Aorta (tissue), 5 donors: ENCODE measurements around the gene RECQL5. TPM values are rescaled to one million over a fixed set of nuclear protein-coding genes. Genes with fewer than 3 reads are reported as not detected.
A peak's percentile ranks its signal among the peaks of the same experiment; 100 is the strongest.

Source experiments
- ATAC-seq: fragments of 200-7000 bp; cut with Tn5 transposase; one replicate; pipeline ENCODE4 v1.9.1; 2022; ENCODE audit warnings: moderate library complexity; ENCODE audit not compliant: low FRiP score
- DNase-seq, 2 donors: peaks; one replicate each; pipeline ENCODE4 v3.0.0-alpha.2; 2020
- H3K27ac ChIP-seq, 2 donors: one replicate each; pipeline ENCODE4 v1.5.1; 2013; ENCODE audit warnings: low read length in 2 of 2, mild to moderate bottlenecking in 2 of 2, moderate library complexity in 2 of 2, control low read depth in 1 of 2, inconsistent platforms in 1 of 2, low read depth in 1 of 2
- H3K27me3 ChIP-seq, 2 donors: one replicate each; pipeline ENCODE4 v1.6.1; 2013; ENCODE audit warnings: control low read depth in 1 of 2, low read length in 1 of 2, mild to moderate bottlenecking in 1 of 2, moderate library complexity in 1 of 2; ENCODE audit not compliant: insufficient read depth in 2 of 2, control insufficient read depth in 1 of 2
- H3K36me3 ChIP-seq, 2 donors: one replicate each; pipeline ENCODE4 v1.6.1; 2013; ENCODE audit warnings: control low read depth in 1 of 2, low read length in 1 of 2, mild to moderate bottlenecking in 1 of 2; ENCODE audit not compliant: insufficient read depth in 2 of 2, control insufficient read depth in 1 of 2
- H3K4me1 ChIP-seq, 2 donors: one replicate each; pipeline ENCODE4 v1.6.1; 2013; ENCODE audit warnings: low read length in 2 of 2, control low read depth in 1 of 2, mild to moderate bottlenecking in 1 of 2, moderate library complexity in 1 of 2; ENCODE audit not compliant: insufficient read depth in 2 of 2, control insufficient read depth in 1 of 2
- H3K4me3 ChIP-seq, 2 donors: one replicate each; pipeline ENCODE4 v1.5.1; 2013; ENCODE audit warnings: low read length in 2 of 2, control low read depth in 1 of 2, mild to moderate bottlenecking in 1 of 2
- H3K9me3 ChIP-seq: one replicate; pipeline ENCODE4 v1.6.1; 2013; ENCODE audit warnings: mild to moderate bottlenecking, low read length; ENCODE audit not compliant: control insufficient read depth
- WGBS, 2 donors: extraction: QIAGEN DNeasy Blood & Tissue Kit; methylation state at CpG; one replicate each; pipeline ENCODE4 v1.1.7; 2013; 5-methylcytosine and 5-hydroxymethylcytosine counted together
- intact Hi-C, 2 donors: fragments of 100-400 bp; cut with DNase I; formaldehyde crosslinking; loops; one replicate each; pipeline versions ENCODE4 v1.14.2 to v1.15.0; 2022
- polyA plus RNA-seq, 2 donors: library from polyadenylated mRNA; stranded (reverse); fragments of 200-250 nt; gene quantifications; one replicate each; pipeline ENCODE4 v1.2.3, GENCODE V29; 2013
- total RNA-seq, 2 donors: library from RNA; stranded (reverse); fragmentation: NEBNext Ultra II Directional; extraction: Animal tissue kit (Norgen Biotek cat#: 25700); gene quantifications; one replicate each; pipeline ENCODE4 v1.2.1, GENCODE V29; 2021
- donor health status: healthy with polysubstance abuse.
- donor health status: Bipolar disorder and iron deficiency.
- donor health status: DM: no; HTN: no; CAD: no.
- donor health status: DM: no; HTN: no; CAD: no.
- donor health status: DM: yes; HTN: yes; CAD: no.

Gene RECQL5
- total and polyA plus RNA-seq, 4 donors, result 3.3 to 40.6 (median 18.8) TPM

DNA sequence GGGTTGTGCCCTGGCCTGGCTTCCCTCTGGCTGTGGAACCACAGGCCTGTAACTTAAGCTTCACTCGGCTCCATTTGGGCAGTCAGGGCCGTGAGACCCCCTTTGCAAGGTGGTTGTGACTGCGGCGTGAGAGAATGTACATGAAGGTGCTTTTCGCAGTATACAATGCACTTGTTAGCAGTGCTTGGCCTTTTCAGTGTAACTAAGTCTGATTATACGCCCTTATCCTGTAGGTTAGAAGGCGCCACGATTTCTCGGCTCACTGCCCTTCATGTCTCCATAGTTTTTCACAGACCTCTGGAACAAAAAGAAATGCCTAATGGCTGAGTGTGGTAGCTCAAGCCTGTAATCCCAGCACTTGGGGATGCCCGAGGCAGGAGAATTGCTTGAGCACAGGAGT is 13.5 kb upstream of the RECQL5 start:
- Histone ChIP-seq H3K36me3 (no peaks in the 10 kb centered on the region), H3K27ac (no peak overlapping the region), H3K4me1 (no peaks in the 10 kb centered on the region), H3K9me3 (no peaks in the 10 kb centered on the region), H3K27me3 (no peaks in the 10 kb centered on the region), H3K4me3 (no peak overlapping the region)
- intact Hi-C loops, result no loop called here
- DNase-seq (peak in 1 of 2 donors; percentile 57), ATAC-seq (no peak)
- 90 to 91% methylated on average over 10 of the region's 10 CpGs for WGBS, 2 donors

GRCh38 chr17:75679706-75680211 is 12.8 kb upstream of the RECQL5 start:
- no peak overlapping the region for H3K27ac ChIP-seq
- no peaks in the 10 kb centered on the region for H3K36me3 ChIP-seq
- intact Hi-C loops, result no loop called here
- H3K4me3 ChIP-seq, result no peak overlapping the region
- no peaks in the 10 kb centered on the region for H3K27me3 ChIP-seq
- peak in 1 of 2 donors; percentile 65 for DNase-seq
- peak; percentile 68 for ATAC-seq
- 62 to 66% methylated on average over 11 of the region's 11 CpGs for WGBS, 2 donors
- no peaks in the 10 kb centered on the region for H3K9me3 ChIP-seq
- H3K4me1 ChIP-seq, result no peaks in the 10 kb centered on the region

DNA sequence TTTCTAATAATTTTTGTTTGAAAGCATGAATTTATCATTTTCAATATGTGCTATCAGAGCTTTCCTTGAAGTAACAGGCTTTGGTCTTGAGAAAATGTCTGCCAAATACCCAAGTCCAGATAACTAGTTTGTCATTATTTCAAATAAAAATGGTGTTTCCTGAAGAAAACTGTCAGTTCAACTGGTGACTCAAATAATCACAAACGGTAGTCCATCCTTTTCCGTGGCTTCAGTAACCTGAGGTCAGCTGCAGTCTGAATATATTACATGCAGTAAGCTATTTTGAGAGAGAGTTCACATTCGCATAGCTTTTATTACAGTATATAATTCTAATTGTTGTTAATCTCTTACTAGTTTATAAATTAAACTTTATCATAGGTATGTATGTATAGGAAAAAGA is 9.5 kb upstream of the RECQL5 start:
- Histone ChIP-seq H3K4me3 (no peak overlapping the region), H3K27me3 (no peaks in the 10 kb centered on the region), H3K4me1 (no peaks in the 10 kb centered on the region), H3K27ac (no peak overlapping the region), H3K36me3 (peaks cover 0 to 4% of the 10 kb centered on the region in 2 donors), H3K9me3 (no peaks in the 10 kb centered on the region)
- ATAC-seq, result no peak
- intact Hi-C loops, result no loop called here
- DNase-seq, result no peak
- WGBS, 2 donors, result 62 to 66% methylated on average over 3 of the region's 3 CpGs

- Histone ChIP-seq H3K27me3 (no peaks in the 10 kb centered on the region), H3K27ac (no peak overlapping the region), H3K4me1 (peaks cover 0 to under 1% of the 10 kb centered on the region in 2 donors), H3K36me3 (peaks cover 4% of the 10 kb centered on the region in 2 donors), H3K9me3 (no peaks in the 10 kb centered on the region), H3K4me3 (no peak overlapping the region)
- 67 to 71% methylated on average over 4 of the region's 4 CpGs for WGBS, 2 donors
- ATAC-seq (no peak), DNase-seq (peak in 1 of 2 donors; percentile 33)
- intact Hi-C loops, result no loop called here
Observed at GRCh38 chr17:75673487-75673886, 6.5 kb upstream of the RECQL5 start.

DNA sequence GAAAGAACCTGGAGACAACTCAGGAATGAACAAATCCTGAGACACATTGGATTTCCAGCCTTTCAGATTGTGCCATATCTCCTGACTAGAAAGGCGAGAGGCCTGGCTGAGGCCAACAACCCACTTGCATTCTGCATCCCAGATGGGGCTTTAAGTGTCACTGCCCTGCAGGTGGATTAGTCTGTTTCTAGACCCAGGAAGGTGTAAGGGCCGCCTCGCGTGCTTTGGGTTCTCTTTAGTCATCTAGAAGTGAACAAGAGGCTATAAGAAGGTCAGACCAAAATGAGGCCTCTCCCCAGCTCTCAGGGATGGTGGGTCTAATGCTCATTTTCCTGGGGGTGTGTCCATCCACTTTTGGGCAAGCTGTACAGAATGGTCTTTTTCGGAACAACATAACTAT is 5.1 kb upstream of the RECQL5 start:
- H3K27ac ChIP-seq, result no peak overlapping the region
- no peak overlapping the region for H3K4me3 ChIP-seq
- ATAC-seq (no peak), DNase-seq (peak in 1 of 2 donors; percentile 63)
- peaks cover 4% of the 10 kb centered on the region in 2 donors for H3K36me3 ChIP-seq
- H3K4me1 ChIP-seq, result peaks cover 0 to 2% of the 10 kb centered on the region in 2 donors
- intact Hi-C loops, result no loop called here
- H3K27me3 ChIP-seq, result no peaks in the 10 kb centered on the region
- 91 to 97% methylated on average over 5 of the region's 5 CpGs for WGBS, 2 donors
- no peaks in the 10 kb centered on the region for H3K9me3 ChIP-seq

DNA sequence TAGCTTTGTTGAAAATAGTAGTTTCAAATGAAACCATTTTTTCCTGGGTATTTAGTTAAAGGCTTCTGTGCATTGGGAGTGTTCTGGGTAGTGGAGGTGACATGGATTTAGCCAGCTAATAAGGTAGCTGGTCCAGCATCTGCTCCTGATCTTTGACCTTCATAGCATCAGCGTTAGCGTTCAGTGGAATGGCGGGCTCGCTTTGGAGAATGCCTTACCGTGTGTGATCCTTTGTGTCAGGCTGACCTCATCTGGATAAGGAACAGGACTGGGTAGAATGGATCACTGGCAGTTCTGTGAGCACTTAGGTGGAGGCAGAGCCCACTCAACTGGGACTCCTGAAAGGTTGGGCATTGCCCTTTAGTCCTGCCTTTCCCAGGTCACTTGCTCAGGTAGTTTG is 3.9 kb upstream of the RECQL5 start:
- H3K4me3 ChIP-seq, result no peak overlapping the region
- ATAC-seq (no peak), DNase-seq (peak in 1 of 2 donors; percentile 35)
- H3K27ac ChIP-seq, result no peak overlapping the region
- no peaks in the 10 kb centered on the region for H3K9me3 ChIP-seq
- H3K4me1 ChIP-seq, result peaks cover 0 to 2% of the 10 kb centered on the region in 2 donors
- intact Hi-C loops, result no loop called here
- peaks cover 4% of the 10 kb centered on the region in 2 donors for H3K36me3 ChIP-seq
- WGBS, 2 donors, result 77 to 84% methylated on average over 5 of the region's 5 CpGs
- no peaks in the 10 kb centered on the region for H3K27me3 ChIP-seq

- Histone ChIP-seq H3K36me3 (peaks cover 4% of the 10 kb centered on the region in 2 donors), H3K9me3 (no peaks in the 10 kb centered on the region), H3K27ac (no peak overlapping the region), H3K27me3 (no peaks in the 10 kb centered on the region), H3K4me1 (peaks cover 0 to 2% of the 10 kb centered on the region in 2 donors), H3K4me3 (peak overlapping the region in 1 of 2 donors; percentile 85)
- ATAC-seq (no peak), DNase-seq (no peak)
- 71 to 74% methylated on average over 4 of the region's 4 CpGs for WGBS, 2 donors
- intact Hi-C loops, result no loop called here
Observed at GRCh38 chr17:75668489-75668888, 1.5 kb upstream of the RECQL5 start.

DNA sequence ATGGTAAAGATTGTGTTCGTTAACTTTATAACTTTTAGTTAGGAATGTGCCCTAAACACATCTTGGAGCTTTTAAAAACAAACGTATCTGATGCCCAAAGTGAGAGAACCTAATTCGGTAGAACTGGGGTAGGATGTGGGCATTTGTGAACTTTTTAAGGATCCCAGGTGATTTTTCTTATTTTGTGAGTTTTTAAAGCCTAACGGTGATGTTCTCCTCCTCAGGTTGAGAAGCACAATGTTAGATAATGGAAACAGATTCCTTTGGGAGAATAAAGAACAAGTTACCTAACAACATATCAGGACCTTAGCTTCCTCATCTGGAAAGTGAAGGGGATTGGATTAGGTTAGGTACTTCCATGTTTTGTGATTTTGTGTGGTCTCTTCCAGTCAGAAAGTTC is 871 bp upstream of the RECQL5 start:
- H3K36me3 ChIP-seq, result peaks cover 4% of the 10 kb centered on the region in 2 donors
- H3K4me1 ChIP-seq, result peaks cover 0 to 2% of the 10 kb centered on the region in 2 donors
- no peaks in the 10 kb centered on the region for H3K27me3 ChIP-seq
- peak overlapping the region in 1 of 2 donors; percentile 18 for H3K27ac ChIP-seq
- peak overlapping the region; percentile 24 to 85 for H3K4me3 ChIP-seq
- ATAC-seq (no peak), DNase-seq (no peak)
- intact Hi-C loops, result no loop called here
- WGBS, 2 donors, result 6 to 9% methylated on average over 4 of the region's 4 CpGs
- H3K9me3 ChIP-seq, result no peaks in the 10 kb centered on the region

- intact Hi-C loops, result no loop called here
- Histone ChIP-seq H3K9me3 (no peaks in the 10 kb centered on the region), H3K4me1 (peaks cover 0 to 2% of the 10 kb centered on the region in 2 donors), H3K36me3 (peaks cover 0 to 2% of the 10 kb centered on the region in 2 donors), H3K27ac (no peak overlapping the region), H3K27me3 (no peaks in the 10 kb centered on the region), H3K4me3 (no peak overlapping the region)
- DNase-seq, result peak in 1 of 2 donors; percentile 44
- no peak for ATAC-seq
- WGBS, 2 donors, result 87 to 89% methylated on average over 10 of the region's 10 CpGs
Observed at GRCh38 chr17:75665981-75666380, 973 bp downstream of the RECQL5 start.
